HPDE6-E6E7 (cell line): ENCODE measurements around the gene SSH3.

ENCODE experiments used
- DNase-seq: peaks from one replicate; pipeline ENCODE4 v3.0.0; 2011; ENCODE audit warnings: missing footprints; ENCODE audit errors: extremely low spot score

Gene SSH3

GRCh38 chr11:67293090-67293489 lies 10.2 kb upstream of the SSH3 start:
- DNase-seq: no peak

GRCh38 chr11:67295846-67296245 lies 7.5 kb upstream of the SSH3 start:
- no peak for DNase-seq

- DNase-seq: no peak
These were observed 4.5 kb upstream of the SSH3 start for GRCh38 chr11:67298786-67299185.

GRCh38 chr11:67299471-67300191 lies 3.7 kb upstream of the SSH3 start:
- DNase-seq: no peak

DNA sequence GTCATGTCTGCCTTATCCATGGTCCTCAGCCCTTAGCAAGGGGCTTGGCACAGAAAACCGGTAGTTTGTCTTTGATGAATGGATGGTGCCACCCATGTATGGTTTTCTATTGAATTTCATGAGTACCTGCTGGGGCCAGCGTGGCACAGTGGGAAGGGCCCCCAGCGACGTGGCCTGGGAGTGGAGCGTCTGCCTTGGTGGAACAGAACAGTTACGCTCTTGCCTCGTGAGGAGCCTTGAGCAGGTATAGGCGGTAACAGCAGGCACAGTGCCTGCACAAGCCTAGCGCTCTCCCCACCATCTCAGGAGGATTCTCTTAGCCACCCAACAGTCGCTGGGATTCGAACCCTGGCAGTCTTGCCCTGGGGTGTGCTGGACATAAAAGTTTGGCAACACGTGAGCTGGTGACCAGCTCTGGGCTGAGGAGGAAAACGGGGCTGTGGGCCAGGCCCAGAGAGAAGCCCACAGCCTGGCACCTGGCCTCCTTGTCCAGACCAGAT lies 3.0 kb upstream of the SSH3 start:
- DNase-seq: no peak

DNA sequence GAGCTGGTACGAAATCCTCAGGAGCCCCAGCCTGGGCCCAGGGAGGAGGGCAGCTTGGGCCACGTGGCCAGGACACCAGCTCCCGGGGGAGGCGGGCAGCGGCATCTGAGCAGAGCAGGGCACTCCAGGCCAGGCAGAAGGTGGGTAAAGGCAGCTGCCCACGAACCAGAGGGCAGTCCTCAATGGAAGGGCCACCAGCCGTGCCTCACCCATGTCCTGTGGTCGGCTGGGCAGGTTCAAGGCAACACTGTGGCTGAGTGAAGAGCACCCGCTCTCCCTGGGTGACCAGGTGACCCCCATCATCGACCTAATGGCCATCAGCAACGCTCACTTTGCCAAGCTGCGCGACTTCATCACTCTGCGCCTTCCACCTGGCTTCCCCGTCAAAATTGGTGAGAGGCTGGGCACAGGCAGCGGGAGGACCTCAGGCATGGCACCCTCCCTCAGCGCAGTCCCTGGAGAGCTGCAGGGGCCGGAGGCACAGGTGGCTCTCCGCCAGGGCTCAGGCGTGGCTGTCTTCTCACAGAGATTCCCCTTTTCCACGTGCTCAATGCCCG lies 2.5 kb upstream of the SSH3 start:
- DNase-seq: no peak

GRCh38 chr11:67301313-67301921 lies 1.9 kb upstream of the SSH3 start:
- no peak for DNase-seq

- peak; percentile 75 for DNase-seq
These were observed 1.3 kb upstream of the SSH3 start for GRCh38 chr11:67301951-67302516.

- DNase-seq: no peak
These were observed 679 bp upstream of the SSH3 start for GRCh38 chr11:67302571-67303131.

GRCh38 chr11:67303835-67304411 lies 593 bp downstream of the SSH3 start:
- DNase-seq: no peak

- DNase-seq: no peak
These were observed 1.3 kb downstream of the SSH3 start for GRCh38 chr11:67304511-67305113.

DNA sequence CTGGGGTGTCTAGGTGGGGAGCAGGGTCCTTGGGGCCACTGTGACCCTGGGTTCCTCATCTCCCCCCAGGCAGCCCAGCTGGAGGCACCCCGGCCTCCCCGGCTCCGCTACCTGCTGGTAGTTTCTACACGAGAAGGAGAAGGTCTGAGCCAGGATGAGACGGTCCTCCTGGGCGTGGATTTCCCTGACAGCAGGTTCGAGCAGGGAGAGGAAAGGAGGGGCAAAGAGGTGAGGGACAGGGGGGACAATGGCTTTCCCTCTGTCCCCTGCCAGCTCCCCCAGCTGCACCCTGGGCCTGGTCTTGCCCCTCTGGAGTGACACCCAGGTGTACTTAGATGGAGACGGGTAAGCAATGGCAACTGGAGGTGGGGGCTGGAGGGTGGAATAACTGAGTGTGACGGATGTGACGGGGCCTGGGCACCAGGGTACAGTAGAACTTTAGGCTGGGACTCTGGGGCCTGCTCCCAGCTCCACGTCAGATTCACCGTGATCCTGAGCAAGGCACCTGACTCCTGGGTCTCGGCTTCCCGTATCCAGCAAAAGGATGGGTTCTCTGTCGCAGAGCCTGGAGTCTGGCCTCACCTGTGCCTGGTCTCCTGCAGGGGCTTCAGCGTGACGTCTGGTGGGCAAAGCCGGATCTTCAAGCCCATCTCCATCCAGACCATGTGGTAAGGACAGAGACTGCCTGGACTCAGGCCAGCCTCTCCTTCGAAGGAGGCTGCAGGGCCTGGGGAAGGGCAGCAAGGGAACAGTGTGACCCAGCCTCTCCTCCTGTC lies 3.6 kb downstream of the SSH3 start:
- no peak for DNase-seq

- DNase-seq: no peak
These were observed 4.2 kb downstream of the SSH3 start for GRCh38 chr11:67307545-67308001.

- no peak for DNase-seq
These were observed 4.9 kb downstream of the SSH3 start for GRCh38 chr11:67308031-67308866.

DNA sequence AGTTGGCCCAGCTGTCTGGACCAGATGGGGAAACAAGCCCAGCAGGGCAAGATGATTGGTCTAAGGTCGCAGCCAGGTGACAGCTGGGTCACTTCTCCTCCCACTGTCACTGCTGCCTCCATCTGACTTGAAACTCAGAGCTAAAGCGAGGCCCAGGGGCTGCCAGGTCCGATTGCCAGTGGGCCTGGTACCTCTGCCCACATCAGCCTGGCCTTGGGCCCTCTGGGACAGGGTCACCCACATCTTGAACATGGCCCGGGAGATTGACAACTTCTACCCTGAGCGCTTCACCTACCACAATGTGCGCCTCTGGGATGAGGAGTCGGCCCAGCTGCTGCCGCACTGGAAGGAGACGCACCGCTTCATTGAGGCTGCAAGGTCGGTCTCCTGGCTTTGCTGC lies 5.8 kb downstream of the SSH3 start:
- DNase-seq: no peak

GRCh38 chr11:67309661-67310061 lies 6.3 kb downstream of the SSH3 start:
- DNase-seq: no peak

DNA sequence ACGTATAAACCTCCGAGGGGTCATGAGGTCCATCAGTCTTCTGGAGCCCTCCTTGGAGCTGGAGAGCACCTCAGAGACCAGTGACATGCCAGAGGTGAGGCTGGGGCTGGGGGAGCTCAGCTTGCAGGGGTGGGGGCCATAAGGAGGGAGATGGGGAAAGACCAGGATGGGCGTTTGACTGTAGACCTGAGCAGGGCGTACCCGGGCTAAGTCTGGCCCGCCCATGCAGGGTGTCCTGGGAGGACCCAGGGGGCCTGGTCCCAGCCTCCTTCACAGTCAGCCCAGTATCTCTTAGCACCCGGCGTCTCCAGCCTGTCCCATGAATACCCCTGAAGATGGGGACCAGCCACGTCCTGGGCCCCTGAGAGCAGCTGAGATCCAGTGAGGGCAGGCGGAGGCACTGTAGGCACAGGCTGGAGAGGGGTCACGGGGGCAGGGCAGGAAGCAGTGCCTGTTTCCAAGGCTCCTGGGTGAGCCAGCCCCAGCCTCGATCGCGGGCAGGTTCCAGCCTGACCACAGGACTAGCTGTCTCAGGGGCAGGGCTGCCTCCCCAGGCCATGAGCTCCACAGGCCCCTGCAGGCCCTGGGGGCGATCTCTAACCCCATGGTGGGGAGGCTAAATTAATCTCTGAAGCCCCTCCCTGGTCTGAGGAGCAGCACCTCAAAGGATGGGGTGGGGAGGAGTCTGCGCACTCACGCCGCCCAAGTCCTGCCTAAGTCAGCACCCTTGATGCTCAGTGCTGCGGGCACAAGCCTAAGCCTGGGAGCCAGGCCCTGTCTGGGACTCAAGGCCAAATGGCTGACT lies 7.1 kb downstream of the SSH3 start:
- DNase-seq: peak; percentile 79

DNA sequence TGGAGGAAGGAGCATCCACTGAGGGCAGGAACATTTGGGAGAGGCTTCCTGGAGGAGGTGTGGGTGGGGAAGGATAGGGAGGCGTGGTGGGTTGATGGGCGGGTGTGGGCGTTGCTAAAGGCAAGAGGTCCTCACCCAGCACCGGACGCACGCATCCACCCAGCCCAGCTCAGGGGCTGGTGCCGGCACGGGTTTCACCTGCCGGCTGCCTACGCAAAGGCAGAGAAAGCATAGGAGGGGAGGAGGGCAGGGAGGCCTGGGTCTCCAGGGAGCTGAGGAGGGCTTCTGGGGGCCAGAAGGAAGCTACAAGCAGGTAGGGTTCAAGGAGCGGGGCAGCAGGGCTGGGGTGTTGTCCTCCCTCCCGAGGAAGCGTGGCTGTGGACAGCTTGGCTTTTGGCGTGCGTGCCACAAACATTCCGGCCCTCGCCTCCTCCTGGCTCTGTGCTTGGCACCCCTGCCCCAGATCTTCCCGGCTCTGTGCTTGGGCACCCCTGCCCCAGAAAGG lies 7.8 kb downstream of the SSH3 start:
- DNase-seq: no peak

GRCh38 chr11:67311556-67312082 lies 8.3 kb downstream of the SSH3 start:
- no peak for DNase-seq
